A673 (cell line): Measurements from ENCODE around the gene THUMPD1. TPM values are rescaled to one million over a fixed set of nuclear protein-coding genes. Genes with fewer than 3 reads are reported as not detected.

Experiments
- BruUV-seq: library from RNA; stranded (reverse); fragments of 400-500 nt; replicated peaks from 2 replicates; lab custom pipeline; 2021; lab: Mats Ljungman, UMichigan
- CTCF ChIA-PET: fragments of 300-600 bp; sonication (Branson Sonifier 250); formaldehyde crosslinking; loops from one replicate; lab custom pipeline; 2022; ENCODE audit warnings: antibody characterized with exemption; lab: Charles Lee
- POLR2A ChIA-PET: fragments of 300-600 bp; sonication (Branson Sonifier 250); formaldehyde crosslinking; loops from one replicate; lab custom pipeline; 2022; ENCODE audit warnings: antibody characterized with exemption; ENCODE audit not compliant: low non-redundant PET; lab: Charles Lee
- DNase-seq: peaks from one replicate; pipeline ENCODE4 v3.0.0-alpha.2; 2015; ENCODE audit warnings: low spot score
- H3K27ac ChIP-seq: fragments of 200-600 bp; sonication (generic); 2 replicates; pipeline ENCODE4 v1.5.1; 2016; ENCODE audit warnings: mixed run types, low read depth, mild to moderate bottlenecking, mixed read lengths, antibody characterized with exemption, low read length; ENCODE audit not compliant: poor library complexity, severe bottlenecking
- H3K27me3 ChIP-seq: fragments of 200-600 bp; sonication (generic); replicated peaks from 2 replicates; pipeline ENCODE4 v1.6.1; 2017; ENCODE audit warnings: mixed run types, low read depth, mild to moderate bottlenecking, mixed read lengths, antibody characterized with exemption, low read length; ENCODE audit not compliant: insufficient read depth, poor library complexity
- H3K36me3 ChIP-seq: fragments of 200-600 bp; sonication (generic); 2 replicates; pipeline ENCODE4 v1.6.1; 2016; ENCODE audit warnings: mixed run types, mild to moderate bottlenecking, mixed read lengths, antibody characterized with exemption, low read length; ENCODE audit not compliant: insufficient read depth, poor library complexity, severe bottlenecking
- H3K4me1 ChIP-seq: fragments of 200-600 bp; sonication (generic); 2 replicates; pipeline ENCODE4 v1.6.1; 2017; ENCODE audit warnings: mixed run types, mild to moderate bottlenecking, mixed read lengths, antibody characterized with exemption, low read length; ENCODE audit not compliant: insufficient read depth, poor library complexity, severe bottlenecking
- H3K4me3 ChIP-seq: fragments of 200-600 bp; sonication (generic); 2 replicates; pipeline ENCODE4 v1.5.1; 2016; ENCODE audit warnings: low read depth, mixed run types, mild to moderate bottlenecking, mixed read lengths, low read length; ENCODE audit not compliant: poor library complexity, severe bottlenecking
- H3K9me3 ChIP-seq: fragments of 200-600 bp; sonication (generic); 2 replicates; pipeline ENCODE4 v1.6.1; 2016; ENCODE audit warnings: mixed run types, low read depth, mild to moderate bottlenecking, mixed read lengths, antibody characterized with exemption, low read length; ENCODE audit not compliant: poor library complexity, severe bottlenecking
- CTCF ChIP-seq: fragments of 300-800, 200-600 bp; sonication (generic); conservative IDR thresholded peaks from 2 replicates; pipeline ENCODE4 v1.5.1; 2017; ENCODE audit warnings: low read depth, mild to moderate bottlenecking, antibody characterized with exemption, low read length, moderate library complexity, mixed read lengths
- EZH2 ChIP-seq: fragments of 200-600 bp; sonication (generic); IDR thresholded peaks from 2 replicates; pipeline ENCODE4 v1.6.1; 2017; ENCODE audit warnings: borderline replicate concordance, low read depth, mild to moderate bottlenecking, mixed read lengths, antibody characterized with exemption, low read length; ENCODE audit not compliant: poor library complexity, severe bottlenecking
- intact Hi-C: fragments of 100-400 bp; cut with micrococcal nuclease; formaldehyde crosslinking; loops from one replicate; pipeline ENCODE4 v1.10.0; 2022; ENCODE audit not compliant: unreplicated experiment
- total RNA-seq: library from RNA; stranded (reverse); gene quantifications from 2 replicates; pipeline ENCODE4 v1.2.3, GENCODE V29; 2021

Gene THUMPD1
- total RNA-seq, 1 experiment from 2014 or later = 29.9 TPM

GRCh38 chr16:20782470-20782869, 40.9 kb upstream of the THUMPD1 start:
- POLR2A ChIA-PET = no interaction called here
- CTCF ChIA-PET = no interaction called here
- no peaks in the 10 kb centered on the region for H3K36me3 ChIP-seq
- H3K27me3 ChIP-seq = peaks cover 60% of the 10 kb centered on the region
- intact Hi-C loops = no loop called here
- H3K4me1 ChIP-seq = no peaks in the 10 kb centered on the region
- H3K27ac ChIP-seq = no peak overlapping the region
- no peak for DNase-seq
- no peak overlapping the region for H3K4me3 ChIP-seq
- TF ChIP-seq EZH2 (no peak), CTCF (no peak)
- no peaks in the 10 kb centered on the region for H3K9me3 ChIP-seq
- no TSS peak for BruUV-seq

- POLR2A ChIA-PET = no interaction called here
- Histone ChIP-seq H3K27ac (no peak overlapping the region), H3K4me3 (no peak overlapping the region), H3K4me1 (no peaks in the 10 kb centered on the region), H3K36me3 (no peaks in the 10 kb centered on the region), H3K27me3 (peaks cover 56% of the 10 kb centered on the region), H3K9me3 (no peaks in the 10 kb centered on the region)
- DNase-seq = no peak
- no peak for TF ChIP-seq EZH2
- no peak for TF ChIP-seq CTCF
- CTCF ChIA-PET = no interaction called here
- intact Hi-C loops = no loop called here
- BruUV-seq = no TSS peak
Observed at GRCh38 chr16:20781697-20782096, 40.1 kb upstream of the THUMPD1 start.

GRCh38 chr16:20774703-20775362, 33.2 kb upstream of the THUMPD1 start:
- Histone ChIP-seq H3K36me3 (no peaks in the 10 kb centered on the region), H3K27ac (no peak overlapping the region), H3K4me3 (no peak overlapping the region), H3K9me3 (no peaks in the 10 kb centered on the region), H3K4me1 (no peaks in the 10 kb centered on the region), H3K27me3 (peaks cover 9% of the 10 kb centered on the region)
- ChIA-PET CTCF (no interaction called here), POLR2A (no interaction called here)
- TF ChIP-seq EZH2 = no peak
- peak; percentile 88 for TF ChIP-seq CTCF
- peak; percentile 71 for DNase-seq
- intact Hi-C loops = loop anchor here (10.0 kb wide), 1 partner anchor 310 kb away; no protein-coding TSS in a partner anchor
- no TSS peak for BruUV-seq
